Neural progenitor cell (in vitro differentiated cells): Measurements from ENCODE around the gene PAFAH1B1. TPM values are rescaled to one million over a fixed set of nuclear protein-coding genes. Genes with fewer than 3 reads are reported as not detected.

Experiments
- microRNA-seq: library from miRNA; unstranded; fragments of <30 nt; microRNA quantifications from one replicate; pipeline ENCODE4, GENCODE V29; 2016
- small RNA-seq: library from RNA; depleted of rRNA; stranded (forward); fragments of <200 nt; gene quantifications from one replicate; pipeline ENCODE3, GENCODE V24; 2015
- total RNA-seq: library from RNA; depleted of rRNA; stranded (reverse); fragments of >200 nt; gene quantifications from 2 replicates; pipeline ENCODE4 v1.2.3, GENCODE V29; 2015; ENCODE audit warnings: low replicate concordance

PAFAH1B1 gene
- total RNA-seq, 1 donor from 2014 or later = 209 TPM

Small RNA genes within 50 kb of the gene (microRNA-seq; reads per million reads assigned to microRNA genes)
- gene MIR6776 = not detected

Small RNA genes within 50 kb of the gene (small RNA-seq; reads per million reads assigned to genes)
- gene MIR6776 (not detected), gene RN7SL608P (not detected)

Other genes with a start within 250 kb of the PAFAH1B1 start
- gene MNT, start 192.6 kb upstream of the PAFAH1B1 start, total RNA-seq = 2.2 and 11.1 TPM in 2 replicates
- 40.0 and 52.0 TPM in 2 replicates for gene METTL16, start 81.8 kb upstream of the PAFAH1B1 start, total RNA-seq
- gene CLUH, start 118.1 kb downstream of the PAFAH1B1 start, total RNA-seq = 6.8 and 25.3 TPM in 2 replicates
- 0.17 and 0.77 TPM in 2 replicates for gene CCDC92B, start 156.0 kb downstream of the PAFAH1B1 start, total RNA-seq
- 3.8 and 4.1 TPM in 2 replicates for gene RAP1GAP2, start 202.8 kb downstream of the PAFAH1B1 start, total RNA-seq